ENCODE data around the gene SELENOM. TPM values are rescaled to one million over a fixed set of nuclear protein-coding genes. Genes with fewer than 3 reads are reported as not detected.
"Not testable (repeated sequence)": the region's sequence is repeated elsewhere in the genome, so short reads cannot be mapped to it uniquely, and the experiment has no call there.

SELENOM gene
- total RNA-seq, 6 experiments from 2014 or later: 237 to 356 (median 265) TPM

DNA sequence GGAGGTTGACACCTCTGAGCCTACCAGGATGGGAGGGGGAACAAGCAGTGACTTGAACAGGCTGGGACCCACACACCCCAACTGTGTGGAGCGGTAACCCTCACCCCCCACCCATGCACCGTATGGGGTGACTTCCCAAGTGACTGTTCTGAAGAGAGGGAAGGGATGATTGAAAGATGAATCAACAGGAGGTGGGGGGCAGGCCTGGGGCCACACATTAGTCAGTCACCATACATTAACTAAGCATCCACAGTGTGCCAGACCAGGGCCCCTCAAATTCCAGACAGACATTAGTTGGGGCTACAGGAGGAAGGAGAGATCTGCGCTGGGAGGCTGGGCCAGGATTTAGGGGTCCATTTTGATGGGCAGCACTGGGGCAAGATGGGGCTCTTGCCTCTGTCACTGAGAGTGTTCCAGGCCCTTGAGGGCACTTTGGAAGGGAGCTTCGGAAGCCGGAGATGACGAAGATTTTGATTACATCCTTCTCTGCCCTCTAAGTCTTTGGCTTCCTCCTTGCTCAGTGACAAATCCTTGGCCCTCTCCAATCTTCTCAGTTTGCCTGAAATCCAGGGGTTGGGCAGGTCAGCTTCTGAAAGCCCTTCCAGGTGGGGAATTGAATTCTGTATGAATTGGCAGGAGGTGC, 25.3 kb downstream of the SELENOM start:
- H3K9me3 Mint-ChIP-seq: no peaks in the 10 kb centered on the region
- H3K27ac Mint-ChIP-seq: peak overlapping the region; percentile 94
- peaks cover 26% of the 10 kb centered on the region for H3K36me3 Mint-ChIP-seq (ENCODE audit: low read depth)
- peaks cover 58% of the 10 kb centered on the region for H3K4me1 Mint-ChIP-seq (ENCODE audit: low read depth)
- DNase-seq: peak; percentile 59
- H3K27me3 Mint-ChIP-seq (ENCODE audit: insufficient read depth): no peaks in the 10 kb centered on the region; the same call in 1 of the 2 replicates
- H3K4me3 Mint-ChIP-seq: peak overlapping the region; percentile 94
- TF ChIP-seq, protein P1, sequence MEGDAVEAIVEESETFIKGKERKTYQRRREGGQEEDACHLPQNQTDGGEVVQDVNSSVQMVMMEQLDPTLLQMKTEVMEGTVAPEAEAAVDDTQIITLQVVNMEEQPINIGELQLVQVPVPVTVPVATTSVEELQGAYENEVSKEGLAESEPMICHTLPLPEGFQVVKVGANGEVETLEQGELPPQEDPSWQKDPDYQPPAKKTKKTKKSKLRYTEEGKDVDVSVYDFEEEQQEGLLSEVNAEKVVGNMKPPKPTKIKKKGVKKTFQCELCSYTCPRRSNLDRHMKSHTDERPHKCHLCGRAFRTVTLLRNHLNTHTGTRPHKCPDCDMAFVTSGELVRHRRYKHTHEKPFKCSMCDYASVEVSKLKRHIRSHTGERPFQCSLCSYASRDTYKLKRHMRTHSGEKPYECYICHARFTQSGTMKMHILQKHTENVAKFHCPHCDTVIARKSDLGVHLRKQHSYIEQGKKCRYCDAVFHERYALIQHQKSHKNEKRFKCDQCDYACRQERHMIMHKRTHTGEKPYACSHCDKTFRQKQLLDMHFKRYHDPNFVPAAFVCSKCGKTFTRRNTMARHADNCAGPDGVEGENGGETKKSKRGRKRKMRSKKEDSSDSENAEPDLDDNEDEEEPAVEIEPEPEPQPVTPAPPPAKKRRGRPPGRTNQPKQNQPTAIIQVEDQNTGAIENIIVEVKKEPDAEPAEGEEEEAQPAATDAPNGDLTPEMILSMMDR (IDR thresholded peaks at IDR 0.05): no peak

DNA sequence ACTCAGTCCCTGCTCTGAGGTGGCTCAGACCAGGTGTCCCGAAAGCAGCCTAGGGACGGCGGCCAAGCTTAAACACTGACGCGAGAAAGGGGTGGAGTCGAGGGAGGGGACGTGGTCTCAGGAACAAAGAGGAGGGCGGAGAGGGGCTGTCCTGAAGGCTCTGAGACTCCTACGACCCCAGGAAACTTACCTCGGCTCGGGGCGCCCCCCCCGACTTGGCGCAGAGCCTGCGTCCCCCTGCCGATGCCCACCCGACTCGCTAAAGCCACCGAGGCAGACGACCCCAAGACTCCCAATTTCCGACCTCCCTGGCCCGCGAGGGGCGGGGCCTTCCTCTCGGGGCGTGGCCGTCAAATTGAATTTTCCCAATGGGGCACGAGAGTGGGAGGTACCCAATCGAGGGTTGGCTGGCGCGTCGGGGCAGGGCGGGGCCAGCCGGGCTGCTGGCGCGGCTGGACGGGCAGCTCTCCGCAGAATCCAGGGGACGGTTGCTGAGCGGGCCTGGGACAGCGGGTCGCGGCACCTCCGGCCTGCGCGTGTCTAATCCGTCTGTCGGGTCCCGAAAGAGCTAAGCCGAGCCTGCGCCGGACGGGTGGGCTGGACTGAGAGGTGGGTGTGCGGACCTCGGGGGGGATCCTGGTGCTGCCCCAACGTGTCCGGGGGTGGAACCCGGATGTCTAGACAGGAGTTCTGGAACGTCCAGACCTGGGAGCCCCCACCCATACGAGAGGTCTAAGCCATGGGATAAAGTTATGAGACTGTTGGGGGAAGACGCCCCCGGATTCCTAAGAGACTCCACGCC, 26.3 kb downstream of the SELENOM start, which contains the start of gene SMTN:
SMTN (plus strand) TSS at position 471 of the 802 bp plus-strand sequence. CDS start 1,941 bp downstream, outside the sequence.
- H3K27me3 Mint-ChIP-seq (ENCODE audit: insufficient read depth): no peaks in the 10 kb centered on the region; the same call in 1 of the 2 replicates
- peaks cover 26% of the 10 kb centered on the region for H3K36me3 Mint-ChIP-seq (ENCODE audit: low read depth)
- peak within 1 kb of the TSS; percentile 94 for H3K4me3 Mint-ChIP-seq
- no peaks in the 10 kb centered on the region for H3K9me3 Mint-ChIP-seq
- peak; percentile 79 for DNase-seq
- peaks cover 48% of the 10 kb centered on the region for H3K4me1 Mint-ChIP-seq (ENCODE audit: low read depth)
- TF ChIP-seq, protein P1 (IDR thresholded peaks at IDR 0.05): peak; percentile 20; the same call in 1 of the 2 replicates
- peak within 1 kb of the TSS; percentile 94 for H3K27ac Mint-ChIP-seq

DNA sequence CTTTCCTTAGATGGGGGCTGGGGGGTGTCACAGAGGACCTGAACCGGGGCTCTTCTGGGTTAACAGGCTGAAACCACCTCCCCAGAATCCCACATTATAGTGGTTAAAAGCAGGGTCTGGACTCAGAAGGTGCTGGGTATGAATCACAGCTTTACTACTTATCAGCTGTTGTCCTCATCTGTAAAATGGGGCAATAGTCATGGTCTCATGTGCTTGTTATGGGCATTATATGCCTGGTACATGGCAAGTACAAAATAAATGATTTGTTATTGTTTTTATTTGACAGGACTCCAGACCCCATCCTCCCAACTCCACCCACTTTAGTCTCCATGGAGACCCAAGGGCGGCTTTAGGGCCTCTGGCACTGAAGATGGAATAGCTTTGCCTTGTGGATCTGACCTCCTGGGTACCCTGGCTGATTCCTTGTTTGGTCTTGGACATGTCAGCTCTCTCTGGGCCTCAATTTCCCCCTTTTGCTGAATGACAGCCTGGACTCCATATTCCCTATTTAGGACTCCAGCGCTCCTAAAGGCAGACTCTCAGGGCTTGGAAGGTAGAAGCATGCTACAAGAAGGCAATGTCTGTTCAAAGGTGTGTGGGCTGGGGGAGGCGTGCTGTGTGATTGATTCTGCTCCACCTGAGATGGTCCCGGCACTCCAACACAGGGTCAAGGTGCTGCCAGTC, 27.1 kb downstream of the SELENOM start:
- Mint-ChIP-seq H3K36me3 (ENCODE audit: low read depth) (peaks cover 26% of the 10 kb centered on the region), H3K9me3 (no peaks in the 10 kb centered on the region), H3K4me3 (peak overlapping the region; percentile 94), H3K4me1 (ENCODE audit: low read depth) (peaks cover 44% of the 10 kb centered on the region), H3K27ac (peak overlapping the region; percentile 94), H3K27me3 (ENCODE audit: insufficient read depth) (no peaks in the 10 kb centered on the region; the same call in 1 of the 2 replicates)
- DNase-seq: no peak
- TF ChIP-seq, protein P1 (IDR thresholded peaks at IDR 0.05): no peak

DNA sequence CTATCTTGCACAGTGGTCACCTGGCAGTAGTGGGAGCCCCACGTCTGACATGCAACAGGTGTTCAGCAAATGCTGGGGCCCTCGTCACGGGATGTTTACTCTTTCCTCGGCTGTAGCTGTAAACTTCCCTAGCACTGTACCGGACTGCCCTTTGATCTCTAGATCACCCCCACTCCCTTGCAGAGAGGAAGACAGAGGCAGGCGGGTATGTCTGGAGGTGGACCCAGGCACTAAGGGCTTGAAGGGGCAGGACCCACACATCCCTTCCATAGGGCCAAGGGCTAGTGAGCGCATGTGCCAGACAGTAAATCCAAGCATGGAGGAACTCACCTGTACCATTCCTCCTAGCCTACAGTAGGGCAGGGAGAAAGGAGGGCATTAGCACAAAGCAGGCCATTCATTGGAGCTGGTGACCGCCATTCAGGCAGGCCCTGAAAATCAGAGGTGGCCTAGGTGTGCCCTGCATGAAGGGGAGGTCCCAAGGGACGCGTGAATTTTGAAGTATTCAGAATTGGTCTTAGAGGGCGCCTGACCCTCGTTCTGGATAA, 28.2 kb downstream of the SELENOM start:
- H3K4me3 Mint-ChIP-seq: no peak overlapping the region
- H3K27ac Mint-ChIP-seq: peak overlapping the region; percentile 18; the same call in 1 of the 2 replicates
- peaks cover 39% of the 10 kb centered on the region for H3K4me1 Mint-ChIP-seq (ENCODE audit: low read depth)
- DNase-seq: no peak
- no peaks in the 10 kb centered on the region for H3K9me3 Mint-ChIP-seq
- H3K27me3 Mint-ChIP-seq (ENCODE audit: insufficient read depth): peaks cover 2% of the 10 kb centered on the region
- TF ChIP-seq, protein P1 (IDR thresholded peaks at IDR 0.05): no peak
- H3K36me3 Mint-ChIP-seq (ENCODE audit: low read depth): peaks cover 23% of the 10 kb centered on the region

DNA sequence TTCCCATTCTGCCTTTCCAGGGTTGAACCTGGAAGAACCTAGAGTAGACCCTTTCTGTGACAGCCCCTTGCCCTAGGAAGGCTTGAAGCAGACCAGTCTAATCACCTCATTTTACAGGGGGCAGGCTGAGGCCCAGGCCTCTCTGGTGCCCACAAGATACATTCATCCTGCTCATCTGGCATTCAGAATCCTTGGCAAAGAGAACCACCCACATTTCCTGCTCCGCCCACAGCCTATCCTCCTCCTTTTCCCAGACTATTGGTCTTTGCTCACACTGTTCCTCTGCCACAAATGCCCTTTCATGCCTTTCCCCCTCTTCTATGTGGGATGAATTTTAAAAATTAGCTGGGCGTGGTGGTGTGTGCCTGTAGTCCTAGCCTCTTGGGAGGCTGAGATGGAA, 29.0 kb downstream of the SELENOM start:
- not testable (repeated sequence) for H3K9me3 Mint-ChIP-seq; H3K4me3 Mint-ChIP-seq; H3K27me3 Mint-ChIP-seq (ENCODE audit: insufficient read depth); H3K27ac Mint-ChIP-seq; DNase-seq
- Mint-ChIP-seq H3K36me3 (ENCODE audit: low read depth) (peaks cover 17% of the 10 kb centered on the region; the same call in 1 of the 2 replicates), H3K4me1 (ENCODE audit: low read depth) (peaks cover 31% of the 10 kb centered on the region)
